NOMO-1 treated with dmso at 0.1 percent for 144 hours (cell line): ENCODE results near the gene TIAM1.

Experiments
- DNase-seq: peaks from one replicate; lab custom pipeline; 2025; ENCODE audit not compliant: unreplicated experiment; lab: John Stamatoyannopoulos, UW

Gene TIAM1

GRCh38 chr21:31286621-31287020 lies 57.4 kb downstream of the TIAM1 start:
- DNase-seq = no peak

GRCh38 chr21:31284797-31285397 lies 59.2 kb downstream of the TIAM1 start:
- no peak for DNase-seq

GRCh38 chr21:31283025-31283424 lies 61.0 kb downstream of the TIAM1 start:
- no peak for DNase-seq

GRCh38 chr21:31282095-31282709 lies 61.9 kb downstream of the TIAM1 start:
- DNase-seq = no peak

- DNase-seq = no peak
Measured at GRCh38 chr21:31281561-31281960, 62.5 kb downstream of the TIAM1 start.

- DNase-seq = no peak
Measured at GRCh38 chr21:31279986-31280385, 64.1 kb downstream of the TIAM1 start.

- DNase-seq = no peak
Measured at GRCh38 chr21:31279214-31279613, 64.8 kb downstream of the TIAM1 start.

GRCh38 chr21:31278511-31279130 lies 65.4 kb downstream of the TIAM1 start:
- no peak for DNase-seq

- DNase-seq = no peak
Measured at GRCh38 chr21:31276663-31277062, 67.4 kb downstream of the TIAM1 start.

GRCh38 chr21:31275901-31276300 lies 68.2 kb downstream of the TIAM1 start:
- DNase-seq = no peak

GRCh38 chr21:31273278-31273677 lies 70.8 kb downstream of the TIAM1 start:
- DNase-seq = no peak

- no peak for DNase-seq
Measured at GRCh38 chr21:31268090-31268489, 76.0 kb downstream of the TIAM1 start.

- no peak for DNase-seq
Measured at GRCh38 chr21:31267644-31268043, 76.4 kb downstream of the TIAM1 start.

- DNase-seq = no peak
Measured at GRCh38 chr21:31266241-31266640, 77.8 kb downstream of the TIAM1 start.

GRCh38 chr21:31265366-31266013 lies 78.6 kb downstream of the TIAM1 start:
- DNase-seq = no peak

- no peak for DNase-seq
Measured at GRCh38 chr21:31264574-31264973, 79.5 kb downstream of the TIAM1 start.

GRCh38 chr21:31262728-31263127 lies 81.3 kb downstream of the TIAM1 start:
- no peak for DNase-seq

GRCh38 chr21:31261759-31262158 lies 82.3 kb downstream of the TIAM1 start:
- no peak for DNase-seq

GRCh38 chr21:31260790-31261189 lies 83.3 kb downstream of the TIAM1 start:
- DNase-seq = no peak

GRCh38 chr21:31258073-31258472 lies 86.0 kb downstream of the TIAM1 start:
- DNase-seq = no peak

GRCh38 chr21:31257265-31257664 lies 86.8 kb downstream of the TIAM1 start:
- DNase-seq = no peak

- no peak for DNase-seq
Measured at GRCh38 chr21:31255896-31256295, 88.2 kb downstream of the TIAM1 start.
